ENCODE measurements around the gene ADCK1.

DNA sequence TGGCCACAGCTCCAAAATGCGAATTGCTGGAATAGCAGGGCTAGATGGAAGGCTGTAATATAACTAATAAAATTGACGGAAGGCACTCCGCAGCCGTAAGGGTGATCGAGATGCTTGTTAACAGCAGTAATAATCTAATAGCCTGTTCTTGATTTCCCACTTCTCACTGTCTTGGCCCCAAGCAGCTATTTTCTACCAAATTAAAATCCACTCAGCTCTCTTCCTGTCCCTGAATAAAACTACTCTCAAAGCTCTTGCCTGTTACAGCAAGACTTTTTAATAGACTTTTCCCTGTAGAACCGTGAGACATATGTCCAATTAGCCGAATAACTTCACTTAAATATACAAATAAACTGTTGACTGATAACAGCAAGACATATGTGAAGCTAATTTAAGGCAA lies 38.0 kb downstream of the ADCK1 start:
- TF ChIP-seq YY1 (IDR thresholded peaks at IDR 0.05; ENCODE audit: insufficient read depth, insufficient read length) (no peak), SUZ12 (IDR thresholded peaks at IDR 0.05; ENCODE audit: extremely low read depth, insufficient read depth, insufficient read length) (no peak)

All from NT2/D1 (cell line).